PC-3 (cell line): Measurements from ENCODE around the gene ISL2. TPM values are rescaled to one million over a fixed set of nuclear protein-coding genes. Genes with fewer than 3 reads are reported as not detected.
"Not testable (repeated sequence)": the region's sequence is repeated elsewhere in the genome, so short reads cannot be mapped to it uniquely, and the experiment has no call there.

Experiments used
- ATAC-seq: fragments of 200-7000 bp; cut with Tn5 transposase; 2 replicates; pipeline ENCODE4 v1.9.1; 2020; ENCODE audit warnings: mild to moderate bottlenecking, moderate library complexity
- BruUV-seq: library from RNA; stranded (reverse); fragments of 400-500 nt; replicated peaks from 2 replicates; lab custom pipeline; 2021; lab: Mats Ljungman, UMichigan
- CTCF ChIA-PET: fragments of 300-600 bp; sonication (Branson Sonifier 250); formaldehyde crosslinking; loops from one replicate; lab custom pipeline; 2022; ENCODE audit warnings: antibody characterized with exemption; lab: Charles Lee
- POLR2A ChIA-PET: fragments of 300-600 bp; sonication (Branson Sonifier 250); formaldehyde crosslinking; loops from one replicate; lab custom pipeline; 2022; ENCODE audit warnings: antibody characterized with exemption; ENCODE audit not compliant: unreplicated experiment; lab: Charles Lee
- DNase-seq: peaks from one replicate; pipeline ENCODE4 v3.0.0-alpha.2; 2015
- H2AFZ ChIP-seq: fragments of 300-600 bp; sonication (generic); 2 replicates; pipeline ENCODE4 v1.6.0; 2016; ENCODE audit warnings: antibody characterized with exemption, low read length
- H3F3A ChIP-seq: fragments of 300-600 bp; sonication (generic); one replicate; pipeline ENCODE4 v1.6.0; 2017; ENCODE audit warnings: antibody characterized with exemption, low read length, control low read depth, mild to moderate bottlenecking; ENCODE audit not compliant: unreplicated experiment
- H3K27ac ChIP-seq: fragments of 300-600 bp; sonication (generic); 2 replicates; pipeline ENCODE4 v1.5.1; 2016; ENCODE audit warnings: mild to moderate bottlenecking, low read length
- H3K27me3 ChIP-seq: fragments of 300-600 bp; sonication (generic); 2 replicates; pipeline ENCODE4 v1.6.1; 2016; ENCODE audit warnings: low read length, mixed read lengths
- H3K36me3 ChIP-seq: fragments of 300-600 bp; sonication (generic); 2 replicates; pipeline ENCODE4 v1.6.1; 2016; ENCODE audit warnings: low read depth, mixed run types, low read length, mixed read lengths
- H3K4me1 ChIP-seq: fragments of 300-600 bp; sonication (generic); 2 replicates; pipeline ENCODE4 v1.5.1; 2016; ENCODE audit warnings: low read length; ENCODE audit not compliant: insufficient read depth
- H3K4me2 ChIP-seq: fragments of 300-600 bp; sonication (generic); 2 replicates; pipeline ENCODE4 v1.6.0; 2016; ENCODE audit warnings: low read length
- H3K4me3 ChIP-seq: fragments of 300-600 bp; sonication (generic); 2 replicates; pipeline ENCODE4 v1.5.1; 2016; ENCODE audit warnings: mild to moderate bottlenecking, low read length, mixed read lengths
- H3K79me2 ChIP-seq: fragments of 300-600 bp; sonication (generic); 2 replicates; pipeline ENCODE4 v1.6.1; 2017; ENCODE audit warnings: low read length, mixed read lengths
- H3K9ac ChIP-seq: fragments of 300-600 bp; sonication (generic); 2 replicates; pipeline ENCODE4 v1.6.0; 2016; ENCODE audit warnings: mild to moderate bottlenecking, low read length
- H3K9me2 ChIP-seq: fragments of 300-600 bp; sonication (generic); replicated peaks from 2 replicates; pipeline ENCODE4 v1.6.1; 2016; ENCODE audit warnings: mixed run types, low read length, mixed read lengths
- H3K9me3 ChIP-seq: fragments of 300-600 bp; sonication (generic); 2 replicates; pipeline ENCODE4 v1.6.1; 2016; ENCODE audit warnings: low read length, mixed read lengths
- H4K20me1 ChIP-seq: fragments of 300-600 bp; sonication (generic); 2 replicates; pipeline ENCODE4 v1.6.1; 2016; ENCODE audit warnings: low read length, mixed read lengths
- CTCF ChIP-seq: fragments of 300-600 bp; sonication (generic); conservative IDR thresholded peaks from 2 replicates; pipeline ENCODE4 v1.5.1; 2017; ENCODE audit warnings: antibody characterized with exemption, low read depth, mild to moderate bottlenecking, low read length
- EZH2 ChIP-seq: fragments of 300-600 bp; sonication (generic); IDR thresholded peaks from one replicate; pipeline ENCODE4 v1.6.1; 2017; ENCODE audit warnings: antibody characterized with exemption, mild to moderate bottlenecking, low read length; ENCODE audit not compliant: unreplicated experiment
- EZH2phosphoT487 ChIP-seq: fragments of 300-600 bp; sonication (generic); IDR thresholded peaks from 2 replicates; pipeline ENCODE4 v1.6.1; 2018; ENCODE audit warnings: mild to moderate bottlenecking, antibody characterized with exemption, low read length, borderline replicate concordance
- intact Hi-C: fragments of 100-400 bp; cut with micrococcal nuclease; formaldehyde crosslinking; loops from 2 replicates; pipeline ENCODE4 v1.9.0; 2023
- total RNA-seq: library from RNA; depleted of rRNA; stranded (reverse); fragments of >200 nt; gene quantifications from 2 replicates; pipeline ENCODE4 v1.2.3, GENCODE V29; 2014

Gene ISL2
- total RNA-seq, 1 experiment from 2014 or later: 3.6 TPM

DNA sequence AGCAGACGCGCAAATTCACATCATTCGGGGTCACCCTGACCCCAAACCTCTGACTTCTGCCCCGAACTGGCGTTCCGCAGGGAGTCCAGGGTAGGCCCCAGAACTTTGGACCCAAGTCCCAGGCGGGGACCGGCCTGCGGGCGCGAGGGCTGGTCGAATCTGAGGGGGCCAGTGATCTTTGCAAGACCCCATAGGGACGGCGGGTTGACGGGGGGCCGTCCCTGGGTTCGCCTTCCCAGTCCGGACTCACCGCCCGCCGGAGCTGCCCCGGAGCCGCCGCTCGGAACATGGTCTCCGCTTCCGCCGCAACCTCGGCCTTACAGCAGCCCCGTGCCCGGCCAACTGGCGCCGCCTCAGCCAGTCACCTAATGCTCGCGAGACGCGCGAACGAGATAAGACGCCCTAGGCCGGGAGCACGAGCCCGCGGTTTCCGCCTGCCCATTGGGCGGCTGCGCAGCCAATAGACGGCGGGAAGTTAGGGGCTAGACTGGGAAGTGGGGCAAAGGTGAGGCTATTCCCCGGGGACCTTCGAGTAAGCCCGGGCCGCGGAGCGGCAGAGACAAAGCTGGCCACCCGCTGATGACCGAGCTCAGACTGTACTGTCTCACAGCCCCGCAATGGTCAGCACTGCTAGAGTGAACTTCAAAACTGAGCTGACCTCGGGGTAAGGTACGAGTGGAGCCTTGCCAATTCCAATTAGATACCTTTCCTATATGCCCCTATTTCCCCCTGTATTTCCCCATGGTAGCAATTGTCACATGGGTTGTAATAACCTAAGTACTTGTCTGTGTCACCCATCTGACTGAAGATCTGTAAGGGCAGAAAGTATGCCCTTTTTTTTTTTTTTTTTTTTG is 25.2 kb upstream of the ISL2 start, which contains the start of gene ETFA:
TSS of gene ETFA (minus strand) at position 370 of the 854 bp plus-strand sequence. CDS start at position 289, 81 bp downstream.
- H3K4me1 ChIP-seq: peaks cover 45% of the 10 kb centered on the region
- H3K4me3 ChIP-seq: peak within 1 kb of the TSS; percentile 83
- no peaks in the 10 kb centered on the region for H3K9me2 ChIP-seq
- H2AFZ ChIP-seq: peak within 1 kb of the TSS; percentile 56
- intact Hi-C loops: no loop called here
- no peak for TF ChIP-seq CTCF
- no peaks in the 10 kb centered on the region for H3K9me3 ChIP-seq
- H3K27me3 ChIP-seq: no peaks in the 10 kb centered on the region
- ATAC-seq: peak; percentile 64
- ChIA-PET POLR2A (interaction anchor here (0.7 kb wide), 1 partner anchor 173 kb away, joined by 4 read pairs; no protein-coding TSS in a partner anchor), CTCF (no interaction called here)
- peaks cover 4% of the 10 kb centered on the region; the same call in 1 of the 2 replicates for H4K20me1 ChIP-seq
- peaks cover 50% of the 10 kb centered on the region for H3K79me2 ChIP-seq
- H3K4me2 ChIP-seq: peak within 1 kb of the TSS; percentile 97
- DNase-seq: peak; percentile 91
- H3K27ac ChIP-seq: peak within 1 kb of the TSS; percentile 96
- H3K9ac ChIP-seq: peak within 1 kb of the TSS; percentile 94
- no peaks in the 10 kb centered on the region for H3K36me3 ChIP-seq
- H3F3A ChIP-seq: peaks cover 11% of the 10 kb centered on the region
- no TSS peak for BruUV-seq

GRCh38 chr15:76312540-76313174 is 23.9 kb upstream of the ISL2 start:
- no peaks in the 10 kb centered on the region for H3K9me3 ChIP-seq
- ChIA-PET POLR2A (interaction anchor here (0.6 kb wide), 1 partner anchor 24 kb away, joined by 8 read pairs; the partner anchor contains the start of gene ISL2), CTCF (interaction anchor here (0.6 to 1.3 kb wide), 2 partner anchors 18 to 34 kb away, joined by 3 read pairs; no protein-coding TSS in a partner anchor)
- no TSS peak for BruUV-seq
- intact Hi-C loops: loop anchor here (2.0 kb wide), 1 partner anchor 24 kb away; the partner anchor contains the start of gene ISL2
- peaks cover 4% of the 10 kb centered on the region; the same call in 1 of the 2 replicates for H4K20me1 ChIP-seq
- H3K4me2 ChIP-seq: peak overlapping the region; percentile 74
- ATAC-seq (peak; percentile 81), DNase-seq (peak; percentile 97)
- H3F3A ChIP-seq: peaks cover 11% of the 10 kb centered on the region
- TF ChIP-seq EZH2phosphoT487: no peak
- no peak for TF ChIP-seq EZH2
- TF ChIP-seq CTCF: no peak
- H3K9ac ChIP-seq: peak overlapping the region; percentile 81
- no peaks in the 10 kb centered on the region for H3K27me3 ChIP-seq
- H3K9me2 ChIP-seq: no peaks in the 10 kb centered on the region
- peak overlapping the region; percentile 54 for H2AFZ ChIP-seq
- peaks cover 36% of the 10 kb centered on the region for H3K79me2 ChIP-seq
- peak overlapping the region; percentile 96 for H3K27ac ChIP-seq
- H3K4me1 ChIP-seq: peaks cover 45% of the 10 kb centered on the region
- peak overlapping the region; percentile 25; the same call in 1 of the 2 replicates for H3K4me3 ChIP-seq
- no peaks in the 10 kb centered on the region for H3K36me3 ChIP-seq

GRCh38 chr15:76313175-76313567 is 23.4 kb upstream of the ISL2 start:
- not testable (repeated sequence) for ATAC-seq, H3K27me3 ChIP-seq, H3K36me3 ChIP-seq, H3K9me3 ChIP-seq, H4K20me1 ChIP-seq, DNase-seq, H3K9me2 ChIP-seq
- intact Hi-C loops: loop anchor here (2.0 kb wide), 1 partner anchor 24 kb away; the partner anchor contains the start of gene ISL2
- peaks cover 31% of the 10 kb centered on the region for H3K79me2 ChIP-seq
- POLR2A ChIA-PET: interaction anchor here (0.6 kb wide), 1 partner anchor 23 kb away, joined by 8 read pairs; the partner anchor contains the start of gene ISL2
- peaks cover 45% of the 10 kb centered on the region for H3K4me1 ChIP-seq
- peak overlapping the region; percentile 96 for H3K27ac ChIP-seq
- CTCF ChIA-PET: interaction anchor here (0.6 to 1.3 kb wide), 3 partner anchors 17 to 33 kb away, joined by 3 to 13 read pairs (median 3); partner anchors contain the start of gene ISL2
- H3K4me3 ChIP-seq: peak overlapping the region; percentile 25; the same call in 1 of the 2 replicates
- H3K9ac ChIP-seq: peak overlapping the region; percentile 81
- peaks cover 11% of the 10 kb centered on the region for H3F3A ChIP-seq
- H3K4me2 ChIP-seq: peak overlapping the region; percentile 74
- BruUV-seq: TSS peak; percentile 64
- H2AFZ ChIP-seq: peak overlapping the region; percentile 54; the same call in 1 of the 2 replicates
